Astrocyte of the cerebellum (primary cell): ENCODE results near the gene GSG1L2.

Source experiments
- DNase-seq: peaks from one replicate; pipeline ENCODE4 v3.0.0-alpha.2; 2011; ENCODE audit warnings: low read depth
- H3K4me3 ChIP-seq: 2 replicates; pipeline ENCODE4 v1.5.1; 2011; ENCODE audit warnings: mild to moderate bottlenecking, low read depth, low read length, moderate library complexity
- CTCF ChIP-seq: IDR thresholded peaks from 2 replicates; pipeline ENCODE4 v1.5.1; 2012; ENCODE audit warnings: low read length, low read depth, moderate library complexity, mild to moderate bottlenecking; ENCODE audit errors: missing control alignments
- in situ Hi-C: cut with HindIII; loops from 2 replicates; pipeline ENCODE4 v1.10.0; 2017; ENCODE audit warnings: low sequenced_read_pairs

GSG1L2 gene

GRCh38 chr17:9772658-9773057 is 49.2 kb downstream of the GSG1L2 start:
- TF ChIP-seq CTCF, result no peak
- in situ Hi-C loops, result loop anchor here (5.0 kb wide), 2 partner anchors 50 to 55 kb away; partner anchors contain the start of gene GLP2R
- DNase-seq, result no peak
- H3K4me3 ChIP-seq, result no peak overlapping the region

DNA sequence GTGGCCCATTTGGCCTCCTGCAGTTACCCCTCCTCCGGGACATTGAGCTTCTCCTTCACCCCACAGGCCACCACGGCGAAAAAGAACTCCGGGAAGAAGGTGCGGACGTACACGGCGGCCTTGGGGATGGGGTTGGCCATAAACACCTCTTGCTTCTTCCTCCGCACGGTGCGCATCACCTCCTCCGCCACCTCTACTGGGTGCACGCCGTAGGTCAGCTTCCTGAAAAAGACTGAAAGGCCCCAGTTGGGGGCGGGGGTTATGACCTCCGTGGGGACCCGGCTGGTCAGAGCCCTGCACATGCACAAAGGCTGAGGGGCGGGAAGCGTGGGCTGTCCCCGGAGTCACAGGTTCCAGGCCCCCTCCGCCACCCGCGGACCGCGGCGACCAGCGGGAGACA is 50.4 kb downstream of the GSG1L2 start:
- DNase-seq, result no peak
- TF ChIP-seq CTCF, result no peak
- in situ Hi-C loops, result loop anchor here (5.0 kb wide), 2 partner anchors 49 to 56 kb away; partner anchors contain the start of gene GLP2R
- no peak overlapping the region for H3K4me3 ChIP-seq

DNA sequence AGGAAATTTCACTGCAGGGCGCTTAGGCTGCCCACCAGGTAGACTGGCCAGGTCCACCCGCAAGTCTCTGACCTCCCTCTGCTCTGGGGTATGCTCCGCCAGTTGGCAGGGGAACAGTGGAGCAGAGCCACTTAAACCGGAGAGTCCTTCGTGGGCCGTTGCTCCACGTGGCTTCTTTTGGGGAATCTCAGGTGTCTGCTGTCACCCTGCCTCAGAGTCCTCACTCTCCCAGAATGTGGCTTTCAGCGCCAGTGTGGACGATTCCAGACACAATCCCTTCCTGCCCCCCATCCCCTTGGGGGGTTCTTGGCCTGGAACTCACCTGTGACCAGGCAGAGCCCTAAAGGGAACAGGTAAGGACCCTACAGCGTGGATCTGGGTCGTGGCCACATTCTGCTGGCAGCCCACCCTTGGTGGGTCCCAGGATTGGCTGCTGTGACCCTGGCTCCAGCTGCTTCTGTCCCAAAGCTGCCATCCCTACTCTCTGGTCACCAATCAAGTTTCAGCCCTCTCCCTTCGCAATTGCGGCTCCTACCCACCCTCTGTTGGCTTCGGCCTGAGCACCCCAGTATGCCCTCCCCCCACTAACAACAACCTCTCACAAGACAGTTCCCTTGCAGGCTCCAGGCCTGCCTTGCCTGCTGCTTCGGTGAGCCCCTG is 52.7 kb downstream of the GSG1L2 start:
- in situ Hi-C loops, result no loop called here
- DNase-seq, result no peak
- TF ChIP-seq CTCF, result no peak

DNA sequence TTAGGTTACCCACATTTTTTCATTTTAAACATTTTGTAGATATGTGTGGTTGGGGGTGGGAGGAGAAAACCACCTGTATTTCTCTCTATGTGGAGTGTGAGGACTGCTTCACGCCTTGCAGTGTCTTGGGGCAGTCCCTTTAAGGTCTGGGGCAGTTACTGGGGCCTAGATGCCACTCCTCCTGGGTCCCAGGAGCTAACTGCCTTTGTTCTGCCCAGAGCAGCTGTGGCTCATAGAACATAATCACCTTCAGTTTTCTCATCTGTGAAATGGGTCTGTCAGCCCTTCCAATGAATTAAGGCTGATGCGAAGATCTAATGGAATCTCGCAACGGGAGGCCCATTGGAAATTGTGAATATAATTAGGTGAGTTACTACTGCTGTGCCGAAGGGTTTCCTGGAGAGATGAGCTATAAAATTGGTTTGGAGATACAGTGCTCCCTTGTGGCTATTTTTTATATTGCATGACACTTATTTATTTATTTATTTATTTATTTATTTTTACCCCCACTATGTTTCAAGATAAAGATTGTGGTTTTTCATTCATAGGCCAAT is 53.4 kb downstream of the GSG1L2 start:
- DNase-seq, result peak; percentile 11
- in situ Hi-C loops, result no loop called here
- H3K4me3 ChIP-seq, result no peak overlapping the region
- peak; percentile 34 for TF ChIP-seq CTCF

More for the DNA sequence above, 52.7 kb downstream of the GSG1L2 start:
- no peak overlapping the region for H3K4me3 ChIP-seq

DNA sequence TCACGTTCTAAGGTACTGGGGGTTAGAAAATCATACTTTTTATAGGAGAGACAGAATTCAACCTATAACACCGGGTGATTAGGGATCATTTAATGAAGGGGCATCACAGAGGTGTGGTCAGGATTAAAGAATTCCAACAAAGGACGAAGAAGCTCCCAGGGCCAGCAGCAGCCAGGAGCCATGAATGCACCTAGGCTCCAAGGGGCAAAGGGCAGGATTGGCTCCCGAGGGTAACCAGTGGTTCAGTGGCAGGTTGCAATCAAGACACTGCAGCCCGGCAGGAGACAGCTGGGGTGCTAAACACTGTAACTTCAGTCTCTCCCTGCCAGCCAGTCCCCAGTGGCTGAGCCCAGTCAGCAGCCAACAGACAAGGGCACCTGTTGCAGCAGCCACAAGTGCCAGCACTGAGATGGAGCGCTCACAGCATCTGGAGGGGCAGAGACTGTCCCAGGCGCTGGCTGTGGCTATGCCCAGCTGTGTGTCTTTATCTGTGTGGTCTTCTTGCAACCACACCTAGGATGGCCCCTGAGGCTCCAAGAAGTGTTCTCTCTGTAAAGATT is 54.4 kb downstream of the GSG1L2 start:
- in situ Hi-C loops, result no loop called here
- no peak for TF ChIP-seq CTCF
- no peak for DNase-seq
- H3K4me3 ChIP-seq, result no peak overlapping the region

GRCh38 chr17:9766970-9767369 is 54.9 kb downstream of the GSG1L2 start:
- no peak for TF ChIP-seq CTCF
- no peak for DNase-seq
- in situ Hi-C loops, result no loop called here
- H3K4me3 ChIP-seq, result no peak overlapping the region
